GM18870 (cell line): ENCODE results near the gene RPL4.
A peak's percentile ranks its signal among the peaks of the same experiment; 100 is the strongest.
"Not testable (repeated sequence)": the region's sequence is repeated elsewhere in the genome, so short reads cannot be mapped to it uniquely, and the experiment has no call there.

ENCODE experiments used
- ATAC-seq: cut with Tn5 transposase; IDR thresholded peaks from one replicate; pipeline ENCODE4 v1.9.1; 2021; ENCODE audit warnings: moderate library complexity; ENCODE audit not compliant: unreplicated experiment

The RPL4 gene

DNA sequence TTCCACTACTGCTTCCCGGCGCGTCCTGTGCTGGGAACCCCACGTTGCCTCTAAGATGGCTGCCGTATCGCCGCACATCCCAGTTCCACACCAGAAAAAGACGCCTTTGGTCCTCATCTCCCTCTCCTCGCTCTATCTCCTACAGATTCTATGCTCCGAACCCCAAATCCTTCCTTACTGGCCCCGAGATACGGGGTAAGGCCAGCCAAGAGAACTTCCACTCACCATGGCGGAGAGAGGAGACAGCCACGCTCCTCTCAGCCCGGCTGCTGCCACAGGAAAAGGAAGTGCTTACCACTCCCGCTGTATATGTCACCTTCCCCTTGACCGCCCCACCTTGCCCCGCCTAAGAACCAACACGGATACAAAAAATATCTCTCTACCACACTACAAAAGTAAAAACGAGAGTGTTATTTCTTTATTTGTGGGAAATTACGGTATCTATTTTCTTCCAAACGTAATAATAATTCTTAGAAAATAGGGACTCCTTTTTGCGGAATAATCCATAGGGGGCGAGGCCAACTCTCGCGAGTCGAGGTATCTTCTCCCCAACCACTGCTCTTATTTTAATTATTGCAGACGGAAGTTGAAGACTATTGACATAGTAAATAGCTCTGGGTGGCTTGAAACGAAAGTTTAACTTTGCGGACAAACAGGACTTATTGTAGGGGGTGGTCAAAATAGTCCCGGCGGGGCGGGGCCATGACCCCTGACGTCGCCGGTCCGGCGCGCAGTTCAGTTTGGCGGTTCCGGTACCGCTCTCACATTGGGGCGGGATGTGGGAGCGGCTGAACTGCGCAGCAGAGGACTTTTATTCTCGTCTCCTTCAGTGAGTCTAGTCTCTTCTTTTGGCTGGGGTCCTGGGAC lies at the start of gene RPL4, which contains the start of gene ZWILCH:
Gene RPL4 (minus strand): TSS at position 293 of the 867 bp plus-strand sequence. CDS start 65 bp downstream, at position 228.
Gene ZWILCH (plus strand): TSS at position 764 of the 867 bp plus-strand sequence. CDS start 13 bp downstream, at position 777.
- peak; percentile 57 for ATAC-seq

DNA sequence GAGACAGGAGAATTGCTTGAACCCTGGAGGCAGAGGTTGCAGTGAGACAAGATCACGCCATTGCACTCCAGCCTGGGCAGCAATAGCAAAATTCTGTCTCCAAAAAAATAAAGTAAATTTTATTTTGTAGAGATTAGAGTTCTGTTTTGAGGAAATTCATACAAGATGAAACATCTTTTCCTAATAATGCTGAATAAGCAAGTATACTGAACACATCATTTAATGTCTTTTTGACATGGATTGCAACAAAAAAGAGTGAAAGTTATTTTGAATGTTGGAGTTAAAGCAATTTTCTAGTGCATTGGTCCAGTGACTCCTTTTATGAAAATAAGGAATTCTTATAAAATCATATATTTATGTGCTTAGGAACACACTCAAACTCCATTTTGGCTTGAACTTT lies 40.6 kb upstream of the RPL4 start:
- ATAC-seq, result no peak

DNA sequence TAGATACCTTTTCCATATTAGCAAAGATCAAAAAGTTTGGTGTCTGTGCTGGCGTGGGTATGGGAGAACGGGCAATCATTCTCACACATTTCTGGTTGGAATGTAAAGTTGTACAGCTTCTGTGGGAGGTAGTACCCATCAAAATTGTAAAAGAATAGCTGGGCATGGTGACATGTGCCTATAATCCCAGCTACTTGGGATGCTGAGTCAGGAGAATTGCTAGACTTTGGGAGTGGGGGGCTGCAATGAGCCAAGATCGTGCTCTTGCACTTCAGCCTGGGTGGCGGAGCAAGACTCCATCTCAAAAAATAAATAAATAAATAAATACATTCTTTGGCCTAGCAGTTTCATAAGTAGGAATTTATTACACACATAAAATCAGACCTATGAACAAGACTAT lies 38.2 kb upstream of the RPL4 start:
- ATAC-seq, result no peak

DNA sequence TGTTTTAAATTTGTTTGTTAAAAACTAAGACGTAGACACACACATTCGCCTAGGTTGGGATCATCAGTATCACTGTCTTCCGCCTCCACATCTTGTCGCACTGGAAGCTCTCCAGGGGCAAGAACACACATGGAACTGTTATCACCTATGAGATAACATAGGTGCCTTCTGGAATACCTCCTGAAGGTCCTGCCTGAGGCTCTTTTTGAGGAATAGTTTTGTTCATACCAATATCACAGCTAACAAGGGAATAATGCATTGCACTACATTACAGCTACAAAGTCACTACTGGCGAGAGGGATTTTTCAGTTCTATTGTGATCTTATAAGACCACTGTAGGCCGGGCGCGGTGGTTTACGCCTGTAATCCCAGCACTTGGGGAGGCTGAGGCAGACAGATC lies 30.4 kb upstream of the RPL4 start:
- ATAC-seq, result no peak

DNA sequence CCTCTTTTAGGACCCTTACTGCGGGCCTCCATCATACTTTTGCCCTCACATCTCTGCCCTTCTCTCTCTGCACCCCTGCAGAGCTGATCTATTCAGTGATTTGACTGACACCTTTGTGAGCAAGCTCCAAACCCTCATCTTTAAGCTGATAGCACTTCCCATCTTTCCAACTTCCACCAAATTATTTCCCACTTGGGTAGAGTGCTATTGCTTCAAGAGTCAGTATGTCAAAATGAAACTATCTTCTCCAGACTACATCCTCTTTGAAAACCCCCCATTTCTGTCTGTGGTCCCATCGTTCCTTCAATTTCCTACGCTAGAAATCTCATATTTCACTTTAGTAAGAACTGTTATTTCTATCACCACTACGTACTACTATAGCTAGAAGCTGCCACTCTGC lies 20.2 kb upstream of the RPL4 start:
- ATAC-seq, result no peak

DNA sequence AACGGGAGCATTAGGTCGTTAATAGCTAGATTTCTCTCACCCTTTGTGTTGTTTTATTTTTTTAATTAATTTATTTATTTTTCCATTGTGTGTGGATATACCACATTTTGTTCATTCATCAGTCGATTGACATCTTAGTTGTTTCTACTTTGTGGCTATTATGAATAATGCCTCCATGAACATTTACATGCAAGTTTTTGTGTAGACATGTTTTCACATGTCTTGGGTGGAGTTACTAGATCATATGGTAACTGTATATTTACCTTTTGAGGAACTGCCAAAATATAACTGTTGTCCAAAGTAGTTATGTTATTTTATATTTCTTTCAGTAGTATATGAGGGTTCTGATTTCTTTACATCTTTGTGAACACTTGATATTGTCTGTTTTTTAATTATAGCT lies 19.3 kb upstream of the RPL4 start:
- ATAC-seq, result no peak

DNA sequence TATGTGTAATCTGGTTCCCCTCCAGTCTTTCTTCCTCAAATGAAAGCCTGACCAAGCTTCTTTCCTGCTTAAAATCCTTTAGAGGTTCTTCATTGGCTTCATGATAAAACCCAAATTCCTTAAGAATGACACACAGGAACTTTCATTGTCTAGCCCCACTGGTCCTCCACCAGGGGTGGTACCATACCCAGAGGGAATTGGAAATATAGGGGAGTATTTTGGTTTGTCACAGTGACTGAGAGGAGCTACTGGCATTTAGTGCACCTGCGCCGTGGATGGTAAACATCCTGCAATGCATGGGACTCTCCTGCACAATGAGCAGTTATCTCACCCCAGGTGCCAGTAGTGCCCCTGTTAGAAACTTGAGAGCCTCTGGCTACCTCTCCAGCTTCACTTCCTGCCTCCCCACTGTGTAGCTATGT lies 11.3 kb upstream of the RPL4 start:
- ATAC-seq, result no peak

DNA sequence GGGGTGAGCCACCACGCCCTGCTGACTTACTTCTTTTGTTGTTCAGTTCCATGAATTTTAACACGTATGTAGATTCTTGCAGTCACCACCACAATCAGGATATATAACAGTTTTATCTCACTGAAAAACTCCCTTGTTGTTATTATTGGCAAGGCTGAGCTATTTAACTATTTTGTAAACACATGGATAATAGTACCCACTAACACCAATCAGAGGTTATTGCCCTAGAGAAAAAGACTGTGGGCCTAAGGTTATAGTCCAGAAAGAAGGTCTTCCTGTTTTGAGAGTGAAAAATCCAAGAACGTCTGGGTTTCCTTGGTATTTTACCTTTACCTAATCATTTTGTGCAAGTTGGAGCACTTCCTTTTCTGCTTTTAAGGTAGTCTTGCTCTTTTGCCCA lies 9.9 kb upstream of the RPL4 start:
- ATAC-seq, result no peak

DNA sequence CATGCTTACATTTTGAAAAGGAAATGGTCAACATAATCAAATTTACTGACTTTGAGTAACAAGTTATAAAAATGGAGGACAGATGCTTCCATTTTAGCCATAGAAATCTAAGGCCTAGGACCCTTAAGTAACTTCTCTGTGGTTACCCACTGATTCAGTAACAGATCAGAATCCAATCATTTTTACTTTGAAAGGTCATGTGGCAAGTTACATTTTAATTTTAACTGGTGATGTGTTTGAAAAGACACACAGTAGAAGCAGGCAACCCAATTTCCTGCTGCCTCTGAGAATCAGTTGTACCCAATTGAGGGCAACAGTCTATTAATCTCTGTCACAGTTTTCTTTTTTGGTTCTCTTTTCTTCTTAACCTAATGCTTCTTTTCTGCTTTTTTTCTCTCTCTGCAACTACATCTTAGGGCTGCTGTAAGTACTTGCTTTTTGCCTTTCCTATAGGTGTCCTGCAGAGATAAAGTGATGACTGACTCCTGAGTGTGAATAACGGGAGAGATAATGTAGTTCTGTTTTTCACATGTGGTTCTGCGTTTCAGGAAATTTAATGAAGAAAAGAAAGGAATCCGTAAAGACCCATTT lies 3.7 kb upstream of the RPL4 start:
- ATAC-seq, result no peak

DNA sequence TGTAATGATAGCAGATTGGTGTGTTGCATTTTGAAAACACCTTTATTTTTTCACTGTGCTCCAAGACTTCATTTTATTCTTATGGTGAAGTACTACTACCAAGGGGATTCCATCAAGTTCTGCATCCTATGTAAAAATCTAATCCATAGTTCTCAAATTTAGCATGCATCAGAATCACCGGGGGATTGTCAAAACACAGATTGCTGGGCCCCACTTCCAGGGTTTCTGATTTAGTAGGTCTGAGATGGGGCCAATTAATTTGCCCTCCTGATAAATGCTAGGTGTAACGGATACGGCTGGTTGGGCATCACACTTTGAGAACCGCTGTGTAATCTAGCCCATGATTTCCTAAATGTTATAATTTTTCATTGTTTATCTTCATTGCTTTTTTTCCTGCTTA lies 1.2 kb upstream of the RPL4 start:
- ATAC-seq, result no peak

DNA sequence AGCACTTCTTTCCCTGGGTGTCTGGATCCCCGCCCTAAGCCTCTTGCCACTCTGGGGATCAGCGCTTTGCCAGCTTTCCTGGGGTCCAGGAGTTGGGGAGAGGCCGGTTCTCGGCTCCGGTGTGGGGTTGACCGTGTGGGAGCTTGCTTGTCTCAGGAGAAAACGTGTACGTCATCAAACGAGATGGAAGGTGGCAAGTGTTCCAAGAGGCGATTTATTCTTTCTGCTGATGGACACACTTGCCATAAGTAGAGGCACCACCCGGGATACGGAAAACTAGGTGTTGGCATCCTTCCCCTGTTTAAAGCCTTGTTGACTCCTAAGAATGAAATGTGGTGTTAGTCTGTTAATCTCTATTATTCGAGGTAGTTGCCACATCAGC lies 766 bp upstream of the RPL4 start:
- ATAC-seq, result no peak

DNA sequence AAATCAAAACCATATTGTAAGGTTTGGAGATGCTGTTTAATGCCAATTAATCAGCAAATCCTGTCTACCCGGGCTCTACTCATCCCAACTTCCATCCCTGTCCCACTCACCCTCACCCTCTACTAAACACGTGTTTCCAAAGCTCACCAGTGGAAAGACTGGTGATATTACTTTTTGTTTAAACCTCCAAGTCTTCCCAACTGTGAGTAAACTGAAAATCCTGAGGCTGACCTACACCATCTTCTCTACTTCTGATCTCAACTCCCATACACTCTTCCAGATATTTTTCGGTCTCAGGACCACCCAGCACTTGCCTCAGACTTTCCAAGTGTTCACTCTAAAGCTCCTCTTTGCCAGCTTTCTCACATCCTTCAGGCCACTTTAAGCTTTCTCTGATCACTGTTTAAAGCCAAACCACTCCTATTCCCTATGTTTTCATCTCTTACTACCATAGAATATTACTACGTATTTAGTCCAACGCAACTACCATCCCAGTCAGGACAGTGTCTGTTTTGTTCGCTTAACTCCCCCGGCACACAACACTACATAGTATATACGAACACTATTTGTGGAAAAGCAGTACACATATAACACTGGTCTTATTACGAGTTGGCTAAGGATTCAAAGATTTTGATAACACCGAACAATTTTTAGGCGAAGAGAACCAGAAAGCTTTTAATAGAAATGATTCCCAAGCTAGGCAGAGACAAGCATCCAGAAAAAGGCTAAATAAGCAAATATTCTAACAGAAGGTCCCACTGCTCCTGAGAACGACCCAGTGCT lies 684 bp downstream of the RPL4 start:
- ATAC-seq, result no peak

DNA sequence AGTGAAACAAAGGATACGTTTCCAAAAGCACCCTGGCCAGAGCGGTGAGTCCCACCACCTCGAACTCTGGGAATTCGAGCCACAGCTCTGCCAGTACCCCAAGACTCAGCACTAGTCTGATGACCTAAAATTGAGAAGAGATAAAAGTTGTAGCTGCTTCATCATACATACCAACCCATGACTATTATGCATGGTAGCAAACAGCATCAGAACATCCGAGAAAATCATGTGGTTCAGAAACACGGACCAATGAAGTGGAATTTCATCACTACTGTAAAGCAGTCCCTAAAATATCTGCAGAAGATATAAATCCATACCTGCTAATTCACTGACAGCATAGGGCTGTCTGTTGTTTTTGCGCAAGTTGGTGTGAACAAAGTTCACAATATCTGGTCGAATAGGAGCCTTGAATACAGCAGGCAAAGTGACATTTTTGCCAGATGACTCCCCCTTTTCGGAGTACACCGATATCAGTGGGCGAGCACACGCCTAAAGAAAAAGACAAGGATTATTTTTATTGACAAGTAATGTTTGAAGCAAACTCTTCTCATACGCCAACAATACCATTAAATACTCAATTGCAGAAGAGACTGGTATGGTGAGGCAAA lies 1.5 kb downstream of the RPL4 start:
- not testable (repeated sequence) for ATAC-seq

DNA sequence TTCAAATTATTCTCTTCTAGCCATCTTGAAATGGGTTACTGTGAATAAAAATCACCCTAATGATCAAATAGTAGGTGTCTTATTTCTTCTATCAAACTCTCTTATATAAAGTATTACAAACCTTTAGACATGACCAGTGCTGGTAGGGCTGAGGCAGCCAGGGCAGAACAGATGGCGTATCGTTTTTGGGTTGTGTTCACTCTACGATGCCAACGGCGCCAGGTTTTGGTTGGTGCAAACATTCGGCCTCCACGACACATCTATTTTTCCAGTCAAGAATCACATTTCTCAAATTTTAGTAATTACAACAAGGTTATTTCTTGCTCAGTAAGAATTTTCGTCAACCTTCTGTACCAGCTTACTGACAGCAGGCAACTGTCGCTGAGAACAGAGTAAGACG lies 2.2 kb downstream of the RPL4 start:
- no peak for ATAC-seq

DNA sequence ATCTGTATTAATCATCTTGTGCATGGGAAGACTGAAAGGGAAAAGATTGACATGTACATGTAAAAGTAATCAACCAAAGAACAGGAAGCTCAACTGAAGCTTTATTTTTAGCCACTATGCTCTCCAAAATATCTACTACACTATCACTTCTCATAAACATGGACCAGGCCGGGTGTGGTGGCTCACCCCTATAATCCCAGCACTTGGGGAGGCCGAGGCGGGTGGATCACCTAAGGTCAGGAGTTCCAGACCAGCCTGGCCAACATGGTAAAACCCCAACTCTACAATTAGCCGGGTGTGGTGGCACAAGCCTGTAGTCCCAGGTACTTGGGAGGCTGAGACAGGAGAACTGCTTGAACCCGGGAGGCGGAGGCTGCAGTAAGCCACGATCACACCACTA lies 4.3 kb downstream of the RPL4 start:
- ATAC-seq, result not testable (repeated sequence)

DNA sequence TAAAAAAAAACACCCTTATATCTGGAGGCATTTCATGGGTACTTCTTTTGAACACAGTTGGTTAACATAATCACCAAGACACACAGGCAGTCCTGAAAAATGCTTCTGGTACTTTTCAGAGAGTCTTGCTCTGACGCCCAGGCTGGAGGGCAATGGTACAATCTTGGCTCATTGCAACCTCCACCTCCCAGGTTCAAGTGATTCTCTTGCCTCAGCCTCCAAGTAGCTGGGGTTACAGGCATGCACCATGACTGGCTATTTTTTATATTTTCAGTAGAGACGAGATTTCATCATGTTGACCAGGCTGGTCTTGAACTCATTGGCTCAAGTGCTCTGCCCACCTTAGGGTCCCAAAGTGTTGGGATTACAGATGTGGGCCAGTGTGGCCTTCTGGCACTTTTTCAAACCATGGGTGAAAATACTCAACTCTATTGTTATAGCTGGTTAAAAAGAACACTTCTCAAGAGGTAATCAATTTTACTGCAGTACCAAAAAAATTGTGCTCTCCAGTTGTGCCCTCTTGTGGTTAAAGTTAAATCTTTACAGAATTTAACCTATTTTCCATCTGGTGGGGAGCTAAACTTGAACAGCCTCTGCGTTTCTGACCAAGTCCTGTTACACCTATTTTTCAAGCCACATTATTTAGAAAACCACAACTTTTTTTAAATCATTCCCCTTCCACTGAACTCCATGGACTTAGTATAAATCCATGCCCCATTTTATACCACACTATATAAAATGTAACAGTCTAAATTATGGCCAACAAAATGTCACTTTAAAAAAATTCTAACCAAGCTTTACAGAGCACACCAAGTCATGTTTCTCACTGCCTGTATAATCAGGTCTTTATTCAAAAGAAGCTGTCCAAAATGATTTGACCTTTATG lies 5.9 kb downstream of the RPL4 start:
- ATAC-seq, result no peak

DNA sequence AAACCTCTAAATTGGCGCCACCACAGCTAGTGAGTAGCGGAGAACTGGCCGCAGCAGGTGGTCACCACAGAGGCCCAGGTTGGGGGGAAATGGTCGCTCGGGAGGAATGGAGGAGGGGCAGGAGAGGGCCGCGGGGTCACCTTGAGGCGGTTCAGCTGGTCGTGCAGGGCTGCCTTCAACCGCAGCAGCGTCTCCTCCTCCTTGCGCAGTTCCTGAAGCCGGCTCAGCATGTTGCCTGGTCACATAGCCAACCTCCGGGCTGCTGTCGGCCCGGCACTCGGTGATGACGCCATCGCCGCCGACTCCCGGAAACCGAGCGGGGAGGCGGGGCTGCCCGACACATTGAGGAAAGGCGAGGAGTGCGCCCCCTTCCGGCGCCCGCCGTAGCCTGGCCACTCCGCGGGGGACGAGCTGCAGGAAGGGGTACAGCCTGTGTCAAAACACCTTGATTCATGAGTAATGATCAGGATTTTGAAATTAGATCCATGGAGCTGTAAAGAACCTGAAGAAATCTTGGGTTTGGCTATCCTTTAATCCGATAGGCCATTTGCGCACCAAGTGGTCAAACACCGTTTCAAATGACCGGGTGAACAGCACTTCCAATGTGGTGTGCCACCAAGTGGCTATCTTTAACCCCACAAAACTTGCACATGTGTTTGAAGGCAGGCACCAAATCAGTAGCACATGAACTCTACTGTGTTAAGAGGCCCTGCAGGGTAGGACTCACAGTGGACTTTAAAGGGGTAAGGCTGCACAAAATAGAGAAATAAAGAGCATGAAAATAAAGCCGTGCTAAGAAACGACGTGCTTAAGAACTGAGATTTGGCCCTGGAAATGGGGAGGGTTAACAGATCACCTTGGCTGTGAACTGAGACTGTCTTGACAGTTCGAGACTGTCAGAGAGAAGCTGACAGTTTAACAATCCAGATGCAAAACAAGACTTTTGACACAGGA lies 6.9 kb downstream of the RPL4 start, which contains the start of gene SNAPC5:
Gene SNAPC5 (minus strand): TSS at position 261 of the 954 bp plus-strand sequence. CDS start 31 bp downstream, at position 230.
- ATAC-seq, result peak; percentile 57

DNA sequence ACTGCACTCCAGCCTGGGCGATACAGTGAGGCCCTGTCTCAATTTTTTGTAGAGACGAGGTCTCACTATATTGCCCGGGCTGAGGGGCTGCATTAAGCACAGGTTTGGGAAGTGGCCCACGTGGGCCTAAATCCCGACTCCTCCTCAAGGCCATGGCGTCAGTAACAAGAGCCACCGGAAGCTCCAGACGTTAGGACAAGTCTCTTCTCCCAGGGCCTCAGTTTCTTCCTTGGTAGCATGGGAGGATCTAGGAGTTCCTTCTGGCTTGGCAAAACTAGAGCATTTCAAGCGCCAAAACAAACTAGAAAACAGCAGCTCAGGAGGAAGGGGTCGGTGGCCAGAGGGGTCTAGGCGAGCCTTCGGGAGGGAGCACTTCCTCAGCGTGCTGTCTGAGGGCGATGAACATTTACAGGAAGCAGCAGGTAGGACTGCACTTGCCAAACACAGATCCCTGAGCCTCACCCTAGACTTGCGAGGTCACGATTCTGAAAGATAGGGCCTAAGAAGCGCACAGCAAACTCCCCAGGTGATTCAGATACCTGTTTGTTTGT lies 7.6 kb downstream of the RPL4 start:
- no peak for ATAC-seq

DNA sequence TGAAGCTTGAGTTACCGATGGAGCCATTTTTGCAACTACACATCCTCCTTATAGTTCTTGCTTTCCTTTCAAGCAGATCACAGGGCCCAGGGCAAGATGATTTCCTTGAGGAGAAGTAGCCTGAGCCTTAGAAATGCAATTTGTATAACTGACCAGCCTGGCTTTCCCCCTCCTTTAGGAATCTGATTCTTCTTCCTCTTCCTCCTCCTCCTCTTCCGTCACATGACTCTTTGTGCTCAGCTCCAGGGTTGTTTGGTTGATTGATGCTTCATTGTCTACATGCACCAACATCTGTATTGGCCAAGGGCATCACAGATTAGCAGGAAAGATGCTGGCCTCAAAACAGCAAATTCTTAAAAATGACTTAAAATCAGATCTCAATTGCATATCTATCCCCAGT lies 10.4 kb downstream of the RPL4 start:
- ATAC-seq, result no peak
